A549 (cell line): ENCODE results near the gene MAGED2. TPM values are rescaled to one million over a fixed set of nuclear protein-coding genes. Genes with fewer than 3 reads are reported as not detected.
"Not testable (repeated sequence)": the region's sequence is repeated elsewhere in the genome, so short reads cannot be mapped to it uniquely, and the experiment has no call there.

ENCODE experiments used
- ATAC-seq, 2 experiments: fragments of 200-7000 bp in 1 of 2; fragments of >200 bp in 1 of 2; cut with Nextera tagmentation in 1 of 2; cut with Tn5 transposase in 1 of 2; 3 replicates each; pipeline versions ENCODE4 v1.8.0 to v1.9.1; 2018 to 2020; ENCODE audit warnings: mild to moderate bottlenecking in 1 of 2, moderate library complexity in 1 of 2
- CTCF ChIA-PET: fragments of 300-600 bp; sonication (Branson Sonifier 250); formaldehyde crosslinking; extraction: SDS; loops from one replicate; lab custom pipeline; 2021; ENCODE audit warnings: antibody characterized with exemption, inconsistent platforms; lab: Yijun Ruan, JAX
- POLR2A ChIA-PET: fragments of 350-600 bp; formaldehyde crosslinking; extraction: SDS; loops from one replicate; lab custom pipeline; 2021; ENCODE audit warnings: antibody characterized with exemption, inconsistent platforms; lab: Yijun Ruan, JAX
- DNase-seq, 2 experiments: peaks; one replicate each; pipeline versions ENCODE4 v3.0.0 to v3.0.0-alpha.2; 2011 to 2016; ENCODE audit warnings: low read depth in 1 of 2, low spot score in 1 of 2
- FAIRE-seq: peaks from 2 replicates; lab custom pipeline; 2011; peaks lifted over from hg19 to GRCh38; lab: Jason Lieb, UNC
- H3K27ac ChIP-seq, 2 experiments: fragments of >200 bp; sonication (Bioruptor Twin); formaldehyde crosslinking; 3 replicates each; pipeline ENCODE4 v1.5.1; 2016 to 2017
- H3K4me1 ChIP-seq: fragments of >200 bp; sonication (Bioruptor Twin); formaldehyde crosslinking; 3 replicates; pipeline ENCODE4 v1.6.1; 2016
- H3K4me2 ChIP-seq: fragments of >200 bp; sonication (Bioruptor Twin); formaldehyde crosslinking; 3 replicates; pipeline ENCODE4 v1.6.1; 2016
- H3K4me3 ChIP-seq: fragments of >200 bp; sonication (Bioruptor Twin); formaldehyde crosslinking; 3 replicates; pipeline ENCODE4 v1.5.1; 2016
- H3K9me3 ChIP-seq: fragments of >200 bp; sonication (Bioruptor Twin); formaldehyde crosslinking; 3 replicates; pipeline ENCODE4 v1.6.1; 2016
- CBX8 ChIP-seq: fragments of 200-600 bp; sonication (generic); IDR thresholded peaks from 2 replicates; pipeline ENCODE4 v1.6.1; 2016
- CEBPB ChIP-seq, 2 experiments: fragments of >200 bp in 1 of 2; sonication (Bioruptor Twin) in 1 of 2; formaldehyde crosslinking in 1 of 2; IDR thresholded peaks; 2 replicates each; pipeline ENCODE4 v1.6.1; 2012 to 2016
- EHF ChIP-seq: fragments of 250-450 bp; sonication (Bioruptor Pico); IDR thresholded peaks from 2 replicates; pipeline ENCODE4 v1.5.0; 2020; ENCODE audit warnings: mild to moderate bottlenecking
- ESRRA ChIP-seq: fragments of 150-350 bp; IDR thresholded peaks from 2 replicates; pipeline ENCODE4 v1.6.1; 2014; ENCODE audit warnings: mild to moderate bottlenecking, low read length, borderline replicate concordance
- HOXA7 ChIP-seq: fragments of 250-450 bp; sonication (Bioruptor Pico); IDR thresholded peaks from 2 replicates; pipeline ENCODE4 v1.5.0; 2020; ENCODE audit warnings: mild to moderate bottlenecking, moderate library complexity
- HOXB5 ChIP-seq: fragments of 250-450 bp; sonication (Bioruptor Pico); IDR thresholded peaks from 2 replicates; pipeline ENCODE4 v1.5.0; 2020; ENCODE audit warnings: mild to moderate bottlenecking, moderate library complexity
- JUN ChIP-seq, 2 experiments: fragments of >200 bp; sonication (Bioruptor Twin); formaldehyde crosslinking; IDR thresholded peaks; 2 replicates in 1 of 2; 3 replicates in 1 of 2; pipeline ENCODE4 v1.6.1; 2016 to 2017
- KDM1A ChIP-seq: fragments of 200-600 bp; sonication (generic); IDR thresholded peaks from 2 replicates; pipeline ENCODE4 v1.6.1; 2016; ENCODE audit warnings: low read depth, mild to moderate bottlenecking
- MYC ChIP-seq: IDR thresholded peaks from 2 replicates; pipeline ENCODE4 v1.6.1; 2012; ENCODE audit warnings: mild to moderate bottlenecking, inconsistent platforms, low read length, improper control_type of control experiment, borderline replicate concordance
- RARB ChIP-seq: fragments of 250-450 bp; sonication (Bioruptor Pico); IDR thresholded peaks from 2 replicates; pipeline ENCODE4 v1.8.0; 2021; ENCODE audit warnings: mild to moderate bottlenecking, moderate library complexity
- SMC3 ChIP-seq: fragments of >200 bp; sonication (Bioruptor Twin); formaldehyde crosslinking; IDR thresholded peaks from 3 replicates; pipeline ENCODE4 v1.6.1; 2018; ENCODE audit warnings: inconsistent platforms
- SREBF2 ChIP-seq: fragments of 450-650 bp; IDR thresholded peaks from 2 replicates; pipeline ENCODE4 v1.6.1; 2014; ENCODE audit warnings: mild to moderate bottlenecking, moderate library complexity
- ZNF302 ChIP-seq: fragments of 250-450 bp; sonication (Bioruptor Pico); IDR thresholded peaks from 2 replicates; pipeline ENCODE4 v1.9.0; 2021; ENCODE audit warnings: inconsistent platforms, mild to moderate bottlenecking, moderate library complexity
- ZSCAN20 ChIP-seq: fragments of 250-450 bp; sonication (Bioruptor Pico); IDR thresholded peaks from 2 replicates; pipeline ENCODE4 v1.8.0; 2022; ENCODE audit warnings: mild to moderate bottlenecking, moderate library complexity
- WGBS: methylation state at CpG from one replicate; pipeline ENCODE4 v1.1.6; 2017; ENCODE audit errors: missing lambda C conversion rate; 5-methylcytosine and 5-hydroxymethylcytosine counted together
- polyA plus RNA-seq, 4 experiments: library from polyadenylated mRNA; depleted of rRNA in 3 of 4; stranded (reverse); fragments of >200 nt; fragmentation: RNase III in 1 of 4; extraction: RNeasy Plus Mini Kit Qiagen cat#74134 plus additional on column Dnase treatment in 1 of 4; gene quantifications; 2 replicates in 3 of 4; 3 replicates in 1 of 4; pipeline ENCODE4 v1.2.3, GENCODE V29; 2011 to 2017
- TF ChIP-seq, protein P1 (sequence below): IDR thresholded peaks from 2 replicates; pipeline ENCODE4 v1.6.1; 2012; ENCODE audit warnings: low read depth, borderline replicate concordance
- TF ChIP-seq, protein P2 (sequence below): IDR thresholded peaks from 2 replicates; pipeline ENCODE4 v1.6.1; 2012
- TF ChIP-seq, protein P3 (sequence below): fragments of >200 bp; sonication (Bioruptor Twin); formaldehyde crosslinking; IDR thresholded peaks from 3 replicates; pipeline ENCODE4 v1.5.1; 2016
- TF ChIP-seq, protein P4 (sequence below): fragments of 150-350 bp; IDR thresholded peaks from 2 replicates; pipeline ENCODE4 v1.6.1; 2014; ENCODE audit warnings: low read depth, mild to moderate bottlenecking, low read length
- TF ChIP-seq, protein P5 (sequence below): fragments of >200 bp; sonication (Bioruptor Twin); formaldehyde crosslinking; IDR thresholded peaks from 3 replicates; pipeline ENCODE4 v1.6.1; 2016

MAGED2 gene
- polyA plus RNA-seq, 2 of the 4 experiments (the other 2 are of a cell fraction) = 79.9 to 109 TPM

DNA sequence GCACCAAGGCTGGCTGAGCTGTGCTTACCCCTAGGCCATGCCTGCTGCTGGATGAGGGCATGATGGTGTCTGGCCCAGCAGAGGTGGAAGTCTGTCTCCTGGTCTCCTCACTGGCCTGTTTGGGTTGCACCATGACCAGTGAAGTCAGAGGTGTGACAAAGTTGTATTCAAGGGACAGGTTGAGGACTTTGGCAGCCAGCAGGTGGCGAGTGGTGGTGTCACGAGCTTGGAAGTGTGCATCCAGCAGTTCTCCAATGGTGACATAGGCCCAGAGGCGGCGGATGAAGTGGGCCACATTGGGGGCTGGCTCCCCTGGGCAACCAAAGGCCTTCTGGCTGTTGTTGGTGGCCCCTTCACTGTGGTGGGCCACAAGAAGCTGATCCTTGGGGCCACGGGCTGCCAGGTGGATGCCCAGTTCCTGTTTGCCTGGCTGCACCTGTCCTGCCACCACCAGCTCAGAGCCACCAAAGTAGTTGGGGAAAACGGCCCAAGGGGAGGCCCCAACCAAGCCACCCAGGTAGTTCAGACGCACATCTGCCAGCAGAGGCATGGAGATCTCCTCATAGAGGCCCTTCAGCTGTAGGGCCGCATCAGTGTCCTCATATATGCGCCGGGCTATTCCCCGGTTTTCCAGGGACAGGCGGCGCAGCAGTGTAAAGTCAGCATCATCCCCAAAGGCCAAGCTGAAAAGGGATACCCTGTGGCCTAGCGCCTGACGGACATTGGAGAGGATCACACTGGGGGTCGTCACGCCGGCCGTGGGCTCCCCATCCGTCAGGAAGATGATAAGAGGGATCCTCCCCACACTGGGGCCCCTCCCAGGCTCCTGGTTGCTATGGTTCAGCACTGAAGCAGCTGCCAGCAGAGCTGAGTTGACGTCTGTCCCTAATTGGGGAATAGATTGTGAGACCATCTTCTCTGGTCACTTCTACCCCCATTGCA lies 49.2 kb upstream of the MAGED2 start (continued):
- TF ChIP-seq RARB (CRISPR knock-in tag) = no peak
- no peak for TF ChIP-seq JUN (IDR thresholded peaks at IDR 0.05)
- no peak for TF ChIP-seq HOXA7 (CRISPR knock-in tag)
- TF ChIP-seq SREBF2 = no peak
- no peak for TF ChIP-seq ZSCAN20 (CRISPR knock-in tag)
- TF ChIP-seq HOXB5 (CRISPR knock-in tag) = no peak
- TF ChIP-seq, all 56 proteins: peak for 0

DNA sequence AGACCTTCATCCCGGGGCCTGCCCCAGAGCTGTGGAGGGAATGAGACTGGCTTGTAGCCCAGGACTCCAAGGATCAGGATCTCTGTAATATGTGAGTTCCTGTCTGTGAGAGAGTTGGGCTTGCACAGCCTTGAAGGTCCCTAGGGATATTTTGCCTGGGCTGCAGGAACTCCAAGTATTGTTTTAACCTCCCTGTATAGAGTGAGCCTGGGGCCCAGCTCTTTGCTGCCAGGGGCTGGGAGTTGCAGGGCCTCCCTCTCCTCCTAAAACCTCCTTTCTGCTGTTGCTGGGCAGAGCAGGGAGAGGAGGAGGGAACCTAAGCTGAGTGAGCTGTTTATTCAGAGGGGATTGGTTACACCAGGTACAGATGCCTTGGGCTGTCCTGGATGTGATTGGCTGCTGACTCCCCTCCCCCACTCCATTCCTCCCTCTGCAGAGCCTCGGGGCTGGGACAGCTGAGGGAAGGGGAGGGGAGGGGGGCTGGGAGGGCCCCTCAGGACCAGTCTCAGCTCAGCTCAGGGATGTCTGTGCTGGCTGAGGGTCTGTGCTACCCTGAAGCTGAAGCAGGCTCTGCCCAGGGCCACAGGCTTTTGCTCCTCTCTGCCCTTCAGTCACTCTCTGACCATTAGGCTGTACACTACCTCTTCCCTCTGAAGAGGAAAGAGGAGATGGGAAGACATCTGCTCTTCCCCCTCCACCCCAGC lies 33.0 kb upstream of the MAGED2 start:
- WGBS = 0% methylated on average over 1 of the region's 2 CpGs

DNA sequence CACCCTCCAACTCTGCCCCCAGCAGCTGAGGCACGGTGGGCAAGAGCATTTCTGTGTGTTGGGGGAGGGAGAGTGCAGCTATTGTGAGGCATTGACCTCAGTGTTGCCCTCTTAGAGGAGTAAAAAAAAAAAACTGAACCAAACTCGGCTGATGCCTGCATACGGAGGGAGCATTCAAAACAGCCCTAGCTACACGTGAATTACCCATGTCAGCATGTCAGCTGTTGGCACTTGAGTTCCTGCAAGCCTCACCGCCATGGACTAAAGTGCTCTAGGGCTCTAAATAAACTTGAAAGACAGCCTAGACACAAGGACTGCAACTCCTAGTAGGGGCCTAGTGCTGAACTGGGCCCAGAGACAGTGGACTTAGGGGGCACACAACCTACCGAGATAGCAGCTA lies 31.5 kb upstream of the MAGED2 start:
- no peak overlapping the region for H3K27ac ChIP-seq
- ChIA-PET CTCF (no interaction called here), POLR2A (no interaction called here)
- DNase-seq (no peak), ATAC-seq (no peak), FAIRE-seq (no peak)
- WGBS = 59% methylated on average over 5 of the region's 6 CpGs
- H3K9me3 ChIP-seq = no peaks in the 10 kb centered on the region
- no peak overlapping the region for H3K4me2 ChIP-seq
- TF ChIP-seq ESRRA (no peak), EHF (CRISPR knock-in tag) (no peak), KDM1A (no peak), CEBPB (IDR thresholded peaks at IDR 0.05) (no peak), SMC3 (no peak), ZNF302 (no peak), CBX8 (no peak), MYC (no peak), HOXB5 (CRISPR knock-in tag) (no peak)
- TF ChIP-seq, protein P1, sequence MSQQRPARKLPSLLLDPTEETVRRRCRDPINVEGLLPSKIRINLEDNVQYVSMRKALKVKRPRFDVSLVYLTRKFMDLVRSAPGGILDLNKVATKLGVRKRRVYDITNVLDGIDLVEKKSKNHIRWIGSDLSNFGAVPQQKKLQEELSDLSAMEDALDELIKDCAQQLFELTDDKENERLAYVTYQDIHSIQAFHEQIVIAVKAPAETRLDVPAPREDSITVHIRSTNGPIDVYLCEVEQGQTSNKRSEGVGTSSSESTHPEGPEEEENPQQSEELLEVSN = no peak
- TF ChIP-seq, protein P2, sequence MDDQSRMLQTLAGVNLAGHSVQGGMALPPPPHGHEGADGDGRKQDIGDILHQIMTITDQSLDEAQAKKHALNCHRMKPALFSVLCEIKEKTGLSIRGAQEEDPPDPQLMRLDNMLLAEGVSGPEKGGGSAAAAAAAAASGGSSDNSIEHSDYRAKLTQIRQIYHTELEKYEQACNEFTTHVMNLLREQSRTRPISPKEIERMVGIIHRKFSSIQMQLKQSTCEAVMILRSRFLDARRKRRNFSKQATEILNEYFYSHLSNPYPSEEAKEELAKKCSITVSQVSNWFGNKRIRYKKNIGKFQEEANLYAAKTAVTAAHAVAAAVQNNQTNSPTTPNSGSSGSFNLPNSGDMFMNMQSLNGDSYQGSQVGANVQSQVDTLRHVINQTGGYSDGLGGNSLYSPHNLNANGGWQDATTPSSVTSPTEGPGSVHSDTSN = no peak
- TF ChIP-seq, protein P3, sequence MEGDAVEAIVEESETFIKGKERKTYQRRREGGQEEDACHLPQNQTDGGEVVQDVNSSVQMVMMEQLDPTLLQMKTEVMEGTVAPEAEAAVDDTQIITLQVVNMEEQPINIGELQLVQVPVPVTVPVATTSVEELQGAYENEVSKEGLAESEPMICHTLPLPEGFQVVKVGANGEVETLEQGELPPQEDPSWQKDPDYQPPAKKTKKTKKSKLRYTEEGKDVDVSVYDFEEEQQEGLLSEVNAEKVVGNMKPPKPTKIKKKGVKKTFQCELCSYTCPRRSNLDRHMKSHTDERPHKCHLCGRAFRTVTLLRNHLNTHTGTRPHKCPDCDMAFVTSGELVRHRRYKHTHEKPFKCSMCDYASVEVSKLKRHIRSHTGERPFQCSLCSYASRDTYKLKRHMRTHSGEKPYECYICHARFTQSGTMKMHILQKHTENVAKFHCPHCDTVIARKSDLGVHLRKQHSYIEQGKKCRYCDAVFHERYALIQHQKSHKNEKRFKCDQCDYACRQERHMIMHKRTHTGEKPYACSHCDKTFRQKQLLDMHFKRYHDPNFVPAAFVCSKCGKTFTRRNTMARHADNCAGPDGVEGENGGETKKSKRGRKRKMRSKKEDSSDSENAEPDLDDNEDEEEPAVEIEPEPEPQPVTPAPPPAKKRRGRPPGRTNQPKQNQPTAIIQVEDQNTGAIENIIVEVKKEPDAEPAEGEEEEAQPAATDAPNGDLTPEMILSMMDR = no peak
- TF ChIP-seq, protein P4, sequence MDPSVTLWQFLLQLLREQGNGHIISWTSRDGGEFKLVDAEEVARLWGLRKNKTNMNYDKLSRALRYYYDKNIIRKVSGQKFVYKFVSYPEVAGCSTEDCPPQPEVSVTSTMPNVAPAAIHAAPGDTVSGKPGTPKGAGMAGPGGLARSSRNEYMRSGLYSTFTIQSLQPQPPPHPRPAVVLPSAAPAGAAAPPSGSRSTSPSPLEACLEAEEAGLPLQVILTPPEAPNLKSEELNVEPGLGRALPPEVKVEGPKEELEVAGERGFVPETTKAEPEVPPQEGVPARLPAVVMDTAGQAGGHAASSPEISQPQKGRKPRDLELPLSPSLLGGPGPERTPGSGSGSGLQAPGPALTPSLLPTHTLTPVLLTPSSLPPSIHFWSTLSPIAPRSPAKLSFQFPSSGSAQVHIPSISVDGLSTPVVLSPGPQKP = no peak
- TF ChIP-seq, protein P5, sequence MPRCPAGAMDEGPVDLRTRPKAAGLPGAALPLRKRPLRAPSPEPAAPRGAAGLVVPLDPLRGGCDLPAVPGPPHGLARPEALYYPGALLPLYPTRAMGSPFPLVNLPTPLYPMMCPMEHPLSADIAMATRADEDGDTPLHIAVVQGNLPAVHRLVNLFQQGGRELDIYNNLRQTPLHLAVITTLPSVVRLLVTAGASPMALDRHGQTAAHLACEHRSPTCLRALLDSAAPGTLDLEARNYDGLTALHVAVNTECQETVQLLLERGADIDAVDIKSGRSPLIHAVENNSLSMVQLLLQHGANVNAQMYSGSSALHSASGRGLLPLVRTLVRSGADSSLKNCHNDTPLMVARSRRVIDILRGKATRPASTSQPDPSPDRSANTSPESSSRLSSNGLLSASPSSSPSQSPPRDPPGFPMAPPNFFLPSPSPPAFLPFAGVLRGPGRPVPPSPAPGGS = no peak
- H3K4me1 ChIP-seq = no peaks in the 10 kb centered on the region
- no peak overlapping the region for H3K4me3 ChIP-seq

More for the DNA sequence above, 33.0 kb upstream of the MAGED2 start:
- H3K4me3 ChIP-seq, H3K27ac ChIP-seq, H3K4me1 ChIP-seq, DNase-seq, H3K4me2 ChIP-seq, H3K9me3 ChIP-seq, CTCF ChIA-PET, POLR2A ChIA-PET: not testable (repeated sequence)
- ATAC-seq = 0 out of 6 replicates have a peak, but pooled peaks of 1 of the 2 experiments have one; percentile 25
- FAIRE-seq = peak; percentile 65
